ENCODE data around the gene IL1RAPL1. TPM values are rescaled to one million over a fixed set of nuclear protein-coding genes. Genes with fewer than 3 reads are reported as not detected.

Gene IL1RAPL1
- total RNA-seq, 1 donor from 2014 or later: 0.66 TPM

DNA sequence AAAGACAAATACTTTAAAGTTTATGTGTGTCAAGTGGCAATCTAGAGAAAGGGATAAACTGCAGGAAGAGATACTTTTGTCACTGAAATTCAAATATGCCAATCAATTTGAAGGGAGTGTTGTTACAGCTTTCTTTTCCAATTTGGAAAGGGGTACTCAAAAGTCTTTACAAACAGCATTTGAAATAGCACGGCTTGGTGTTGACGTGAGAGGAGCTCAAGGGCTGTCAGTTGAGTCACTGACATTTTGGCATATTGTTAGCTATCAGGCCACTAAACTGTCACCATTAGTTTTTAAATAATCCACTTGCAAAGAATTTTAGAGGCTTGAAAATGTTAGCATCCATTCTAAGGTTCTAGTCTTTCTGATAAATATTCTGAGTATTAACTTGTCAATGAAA is 698.4 kb downstream of the IL1RAPL1 start:
- Mint-ChIP-seq H3K27ac (ENCODE audit: unreplicated experiment) (no peak overlapping the region), H3K4me1 (ENCODE audit: low read depth, unreplicated experiment) (no peaks in the 10 kb centered on the region), H3K27me3 (ENCODE audit: unreplicated experiment) (no peaks in the 10 kb centered on the region), H3K4me3 (ENCODE audit: unreplicated experiment) (no peak overlapping the region), H3K36me3 (ENCODE audit: unreplicated experiment) (no peaks in the 10 kb centered on the region), H3K9me3 (ENCODE audit: unreplicated experiment) (no peaks in the 10 kb centered on the region)
- TF ChIP-seq, protein P1, sequence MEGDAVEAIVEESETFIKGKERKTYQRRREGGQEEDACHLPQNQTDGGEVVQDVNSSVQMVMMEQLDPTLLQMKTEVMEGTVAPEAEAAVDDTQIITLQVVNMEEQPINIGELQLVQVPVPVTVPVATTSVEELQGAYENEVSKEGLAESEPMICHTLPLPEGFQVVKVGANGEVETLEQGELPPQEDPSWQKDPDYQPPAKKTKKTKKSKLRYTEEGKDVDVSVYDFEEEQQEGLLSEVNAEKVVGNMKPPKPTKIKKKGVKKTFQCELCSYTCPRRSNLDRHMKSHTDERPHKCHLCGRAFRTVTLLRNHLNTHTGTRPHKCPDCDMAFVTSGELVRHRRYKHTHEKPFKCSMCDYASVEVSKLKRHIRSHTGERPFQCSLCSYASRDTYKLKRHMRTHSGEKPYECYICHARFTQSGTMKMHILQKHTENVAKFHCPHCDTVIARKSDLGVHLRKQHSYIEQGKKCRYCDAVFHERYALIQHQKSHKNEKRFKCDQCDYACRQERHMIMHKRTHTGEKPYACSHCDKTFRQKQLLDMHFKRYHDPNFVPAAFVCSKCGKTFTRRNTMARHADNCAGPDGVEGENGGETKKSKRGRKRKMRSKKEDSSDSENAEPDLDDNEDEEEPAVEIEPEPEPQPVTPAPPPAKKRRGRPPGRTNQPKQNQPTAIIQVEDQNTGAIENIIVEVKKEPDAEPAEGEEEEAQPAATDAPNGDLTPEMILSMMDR (IDR thresholded peaks at IDR 0.05; ENCODE audit: partially characterized antibody, unreplicated experiment): no peak
- DNase-seq: no peak

DNA sequence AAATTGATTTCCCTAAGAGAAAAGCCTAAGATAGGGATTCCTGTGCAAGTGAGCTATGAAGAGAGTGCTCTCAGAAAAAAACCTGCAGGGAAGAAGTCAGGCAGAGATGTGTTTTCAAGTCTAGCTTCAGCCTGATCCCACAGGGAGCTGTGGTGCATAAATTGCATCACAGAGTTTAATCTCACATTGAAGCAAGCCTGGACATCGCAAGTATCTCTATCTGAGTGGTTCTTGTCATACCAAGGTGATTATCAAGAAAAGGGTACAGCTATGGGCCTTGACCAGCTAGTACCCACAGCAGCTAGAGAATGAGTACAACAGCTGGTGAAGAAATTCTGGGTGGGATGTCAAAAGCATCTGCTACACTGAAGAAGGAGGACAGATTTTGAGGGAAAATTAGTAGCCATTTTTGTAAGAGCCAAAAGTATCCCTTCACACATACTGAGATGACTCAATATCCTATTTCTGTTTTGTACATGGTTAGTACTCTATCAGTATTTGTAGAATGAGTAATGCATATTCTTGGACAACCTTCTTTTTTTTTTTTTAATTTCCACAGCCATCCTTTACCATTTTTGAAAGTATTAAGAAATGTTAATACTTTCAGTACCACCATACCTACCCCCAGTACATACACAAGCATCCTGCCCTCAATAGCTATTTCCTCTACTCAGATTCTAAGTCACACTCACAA is 708.9 kb downstream of the IL1RAPL1 start:
- Mint-ChIP-seq H3K27ac (ENCODE audit: unreplicated experiment) (no peak overlapping the region), H3K36me3 (ENCODE audit: unreplicated experiment) (no peaks in the 10 kb centered on the region), H3K4me1 (ENCODE audit: low read depth, unreplicated experiment) (no peaks in the 10 kb centered on the region), H3K4me3 (ENCODE audit: unreplicated experiment) (no peak overlapping the region), H3K27me3 (ENCODE audit: unreplicated experiment) (no peaks in the 10 kb centered on the region), H3K9me3 (ENCODE audit: unreplicated experiment) (no peaks in the 10 kb centered on the region)
- TF ChIP-seq, protein P1 (IDR thresholded peaks at IDR 0.05; ENCODE audit: partially characterized antibody, unreplicated experiment): no peak
- DNase-seq: no peak

DNA sequence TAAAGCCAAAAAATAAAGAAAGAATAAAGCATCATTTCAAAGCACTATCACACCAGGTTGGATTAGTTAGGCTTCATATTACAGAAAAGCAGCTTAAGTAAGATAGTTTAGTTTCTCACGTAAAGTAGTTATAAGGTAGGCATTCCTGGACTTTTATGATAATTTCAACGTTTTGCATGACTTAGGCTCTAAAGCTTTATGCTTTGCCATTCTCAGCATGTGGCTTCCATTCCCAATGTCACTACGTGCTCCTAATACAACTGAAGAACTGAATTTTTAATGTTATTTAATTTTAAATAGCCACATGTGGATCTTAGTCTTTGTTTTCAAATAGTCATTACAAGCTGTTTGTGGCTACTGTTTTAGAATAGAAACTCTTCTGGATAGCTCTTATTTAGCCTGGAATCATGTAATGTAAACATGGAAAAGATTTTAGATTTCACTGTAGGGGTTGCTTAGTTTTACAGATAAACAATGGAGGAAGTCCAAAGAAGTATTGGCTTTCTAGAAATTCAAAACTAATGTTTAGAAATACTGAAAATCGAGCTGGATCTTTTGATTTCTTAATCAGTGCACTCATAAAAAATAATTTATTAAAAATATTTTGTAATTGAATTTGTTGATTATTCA is 710.0 kb downstream of the IL1RAPL1 start:
- Mint-ChIP-seq H3K9me3 (ENCODE audit: unreplicated experiment) (no peaks in the 10 kb centered on the region), H3K27ac (ENCODE audit: unreplicated experiment) (no peak overlapping the region), H3K27me3 (ENCODE audit: unreplicated experiment) (no peaks in the 10 kb centered on the region), H3K4me3 (ENCODE audit: unreplicated experiment) (no peak overlapping the region), H3K36me3 (ENCODE audit: unreplicated experiment) (no peaks in the 10 kb centered on the region), H3K4me1 (ENCODE audit: low read depth, unreplicated experiment) (no peaks in the 10 kb centered on the region)
- DNase-seq: no peak
- TF ChIP-seq, protein P1 (IDR thresholded peaks at IDR 0.05; ENCODE audit: partially characterized antibody, unreplicated experiment): no peak

DNA sequence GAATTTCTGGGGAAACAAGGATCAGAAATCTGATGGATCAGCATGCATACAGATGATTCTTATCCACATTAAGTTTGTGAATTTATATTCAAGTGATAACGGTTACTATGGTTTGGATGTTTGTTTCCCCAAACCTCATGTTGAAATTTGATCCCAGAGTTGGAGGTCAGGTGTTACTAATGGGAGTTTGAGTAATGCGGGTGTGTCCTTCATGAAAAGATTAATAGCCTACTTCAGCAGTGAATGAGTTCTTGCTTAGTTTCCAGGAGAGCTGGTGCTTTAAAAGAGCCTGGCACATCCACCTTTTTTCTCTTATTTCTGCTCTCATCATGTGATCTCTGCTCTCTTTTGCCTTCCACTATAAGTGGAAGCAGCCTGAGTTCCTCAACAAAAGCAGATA is 712.4 kb downstream of the IL1RAPL1 start:
- DNase-seq: no peak
- H3K4me1 Mint-ChIP-seq (ENCODE audit: low read depth, unreplicated experiment): no peaks in the 10 kb centered on the region
- no peaks in the 10 kb centered on the region for H3K36me3 Mint-ChIP-seq (ENCODE audit: unreplicated experiment)
- H3K27me3 Mint-ChIP-seq (ENCODE audit: unreplicated experiment): no peaks in the 10 kb centered on the region
- TF ChIP-seq, protein P1 (IDR thresholded peaks at IDR 0.05; ENCODE audit: partially characterized antibody, unreplicated experiment): no peak
- H3K4me3 Mint-ChIP-seq (ENCODE audit: unreplicated experiment): no peak overlapping the region
- H3K9me3 Mint-ChIP-seq (ENCODE audit: unreplicated experiment): no peaks in the 10 kb centered on the region
- H3K27ac Mint-ChIP-seq (ENCODE audit: unreplicated experiment): no peak overlapping the region

DNA sequence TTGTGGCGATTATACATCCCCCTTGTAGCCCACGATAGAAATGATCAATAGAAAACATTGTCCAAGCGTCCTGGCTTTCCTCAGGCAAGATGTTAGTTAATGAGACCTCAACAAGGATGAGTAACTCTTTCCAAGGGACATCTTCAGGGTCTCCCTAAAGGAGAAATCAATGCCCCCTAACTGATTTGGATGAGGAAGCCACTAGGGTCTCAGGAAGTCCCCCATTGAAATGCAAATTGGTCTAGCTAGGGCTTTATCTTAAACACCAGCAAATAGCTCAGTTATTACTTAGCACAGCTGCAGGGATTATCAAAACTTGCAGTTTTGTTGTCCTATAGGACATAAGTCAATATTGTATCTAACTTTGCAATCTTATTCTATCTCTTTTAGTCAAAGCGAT is 721.5 kb downstream of the IL1RAPL1 start:
- H3K27ac Mint-ChIP-seq (ENCODE audit: unreplicated experiment): no peak overlapping the region
- no peaks in the 10 kb centered on the region for H3K27me3 Mint-ChIP-seq (ENCODE audit: unreplicated experiment)
- H3K4me1 Mint-ChIP-seq (ENCODE audit: low read depth, unreplicated experiment): no peaks in the 10 kb centered on the region
- H3K36me3 Mint-ChIP-seq (ENCODE audit: unreplicated experiment): no peaks in the 10 kb centered on the region
- no peak for DNase-seq
- no peak overlapping the region for H3K4me3 Mint-ChIP-seq (ENCODE audit: unreplicated experiment)
- TF ChIP-seq, protein P1 (IDR thresholded peaks at IDR 0.05; ENCODE audit: partially characterized antibody, unreplicated experiment): no peak
- H3K9me3 Mint-ChIP-seq (ENCODE audit: unreplicated experiment): peaks cover 1% of the 10 kb centered on the region

Data from glutamatergic neuron (in vitro differentiated cells).